ENCODE results near the gene LRIT3.

LRIT3 gene

DNA sequence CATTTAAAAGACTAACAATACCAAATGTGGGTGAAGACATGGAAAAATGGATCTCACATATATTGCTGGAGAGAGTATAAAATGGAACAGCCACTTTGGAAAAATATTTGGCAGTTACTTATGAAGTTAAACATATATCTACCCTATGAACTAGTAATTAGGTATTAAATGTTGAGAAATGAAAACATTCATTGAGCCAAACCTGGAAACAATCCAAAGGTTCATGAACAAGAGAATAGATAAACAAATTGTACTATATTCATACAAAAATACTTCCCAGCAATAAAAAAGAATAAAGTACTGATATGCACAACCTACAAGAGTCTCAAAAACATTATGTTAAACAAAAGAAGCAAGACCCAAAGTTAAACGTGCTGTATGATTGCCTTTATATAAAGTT is 60.8 kb downstream of the LRIT3 start:
- no peak for DNase-seq (ENCODE audit: low spot score)

GRCh38 chr4:109910256-109910655 is 62.3 kb downstream of the LRIT3 start:
- no peak for DNase-seq (ENCODE audit: low spot score)

DNA sequence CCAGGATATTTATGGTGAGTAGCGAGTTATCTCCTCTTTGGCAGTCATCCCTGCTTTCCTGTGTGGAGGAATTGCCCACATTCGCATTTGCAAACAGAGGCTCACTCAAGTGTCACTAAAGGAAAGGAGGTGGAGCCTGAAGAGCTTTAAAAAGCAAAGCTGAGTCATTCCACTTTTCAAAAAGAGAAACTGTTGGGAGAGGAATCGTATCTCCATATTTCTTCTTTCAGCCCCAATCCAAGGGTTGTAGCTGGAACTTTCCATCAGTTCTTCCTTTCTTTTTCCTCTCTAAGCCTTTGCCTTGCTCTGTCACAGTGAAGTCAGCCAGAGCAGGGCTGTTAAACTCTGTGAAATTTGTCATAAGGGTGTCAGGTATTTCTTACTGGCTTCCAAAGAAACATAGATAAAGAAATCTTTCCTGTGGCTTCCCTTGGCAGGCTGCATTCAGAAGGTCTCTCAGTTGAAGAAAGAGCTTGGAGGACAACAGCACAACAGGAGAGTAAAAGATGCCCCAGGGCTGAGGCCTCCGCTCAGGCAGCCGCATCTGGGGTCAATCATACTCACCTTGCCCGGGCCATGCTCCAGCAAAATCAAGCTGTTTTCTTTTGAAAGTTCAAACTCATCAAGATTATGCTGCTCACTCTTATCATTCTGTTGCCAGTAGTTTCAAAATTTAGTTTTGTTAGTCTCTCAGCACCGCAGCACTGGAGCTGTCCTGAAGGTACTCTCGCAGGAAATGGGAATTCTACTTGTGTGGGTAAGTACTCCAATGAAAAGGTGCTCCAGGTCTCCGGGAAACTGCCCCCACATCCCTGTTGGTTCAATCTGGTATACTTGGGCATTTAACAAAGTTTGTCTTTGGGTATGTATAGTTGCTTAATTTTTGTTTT is 65.0 kb downstream of the LRIT3 start, which contains the start of gene EGF:
TSS of gene EGF (plus strand) at position 178 of the 890 bp plus-strand sequence. CDS start at position 631, 453 bp downstream.
- DNase-seq (ENCODE audit: low spot score) = no peak

- no peak for DNase-seq (ENCODE audit: low spot score)
Measured at GRCh38 chr4:109913596-109914241, 65.8 kb downstream of the LRIT3 start.

GRCh38 chr4:109914322-109914721 is 66.4 kb downstream of the LRIT3 start:
- no peak for DNase-seq (ENCODE audit: low spot score)

DNA sequence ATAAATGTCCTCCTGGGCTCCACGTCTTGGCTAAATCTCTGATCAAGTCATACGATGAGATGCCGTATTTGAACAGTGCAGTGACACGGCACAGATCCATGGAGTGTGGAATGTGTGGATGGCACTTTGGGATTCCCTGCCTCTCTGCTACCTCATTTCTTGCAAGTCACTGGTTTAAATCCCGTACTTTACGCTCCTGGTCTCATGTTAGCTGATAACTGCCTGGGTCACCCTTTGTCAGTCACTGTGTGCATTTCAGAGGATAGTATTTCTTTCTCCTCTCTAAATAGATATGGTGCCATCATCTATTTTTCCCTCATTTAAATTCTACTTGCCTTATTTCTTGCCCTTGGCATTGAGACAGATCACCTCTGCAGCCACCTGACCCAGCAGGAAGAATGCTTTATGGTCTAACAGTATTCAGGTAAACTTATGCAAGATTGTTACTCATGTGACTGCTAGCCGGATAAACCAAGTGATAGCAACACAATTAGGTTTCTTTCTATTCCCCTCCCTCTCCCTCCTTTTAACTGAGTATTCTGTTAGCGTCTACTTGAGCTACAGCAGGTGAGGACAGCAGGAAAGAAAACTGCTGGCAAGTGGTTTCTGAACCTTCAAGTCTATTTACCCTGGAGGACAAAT is 67.6 kb downstream of the LRIT3 start:
- DNase-seq (ENCODE audit: low spot score) = no peak

DNA sequence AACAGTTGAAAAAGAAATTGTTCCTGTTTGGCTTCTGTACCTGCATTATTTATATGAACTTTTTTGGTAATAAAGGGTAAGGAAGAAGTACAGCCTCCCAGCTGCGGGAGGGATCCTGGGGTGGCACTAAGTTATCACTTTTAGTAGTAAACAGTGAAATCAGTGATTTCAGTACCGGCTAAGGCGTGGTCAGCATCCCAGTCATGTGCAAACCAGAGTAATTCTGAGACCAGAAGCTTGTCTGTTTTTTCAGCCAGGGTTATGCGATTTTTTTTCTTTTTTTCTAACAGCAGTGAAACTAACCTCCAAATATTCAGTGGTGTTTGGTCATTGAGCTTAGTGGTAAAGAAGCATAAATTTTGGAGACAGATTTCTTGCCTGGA is 68.1 kb downstream of the LRIT3 start:
- no peak for DNase-seq (ENCODE audit: low spot score)

DNA sequence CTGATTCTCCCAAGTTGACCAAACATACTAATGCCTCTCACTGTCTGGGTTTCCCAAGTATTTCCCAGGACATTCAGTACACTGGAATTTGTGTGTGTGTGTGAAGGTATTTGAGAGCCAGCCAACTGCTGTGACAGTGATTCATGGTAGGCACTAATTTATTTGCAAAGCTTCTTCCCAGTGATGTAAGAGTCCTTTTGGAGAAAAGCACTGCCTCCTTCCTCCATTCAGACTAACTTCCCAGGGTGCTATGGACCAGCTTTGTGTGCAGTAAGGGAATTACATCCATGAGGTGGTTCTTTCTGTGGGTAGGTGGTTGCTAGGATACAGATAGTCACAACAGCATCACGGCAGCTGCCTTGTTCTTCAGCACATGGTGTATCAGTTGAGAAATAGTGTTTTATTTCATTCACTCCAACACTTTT is 73.5 kb downstream of the LRIT3 start:
- DNase-seq (ENCODE audit: low spot score) = peak; percentile 68

Measured in Ammon's horn (tissue), 1 donor.